Liver (tissue), 9 donors: ENCODE results near the gene ANKRD33. TPM values are rescaled to one million over a fixed set of nuclear protein-coding genes. Genes with fewer than 3 reads are reported as not detected.

Experiments used
- DNase-seq: peaks from one replicate; pipeline ENCODE4 v3.0.0-alpha.2; 2017; ENCODE audit warnings: low spot score
- H3K27ac ChIP-seq, 2 donors: one replicate each; pipeline ENCODE4 v1.7.0; 2013; ENCODE audit warnings: inconsistent platforms in 2 of 2, low read length in 2 of 2, control low read depth in 1 of 2, low read depth in 1 of 2, mild to moderate bottlenecking in 1 of 2
- H3K27me3 ChIP-seq, 4 donors: one replicate each; pipeline versions ENCODE4 v1.6.1 to v1.7.0; 2013; ENCODE audit warnings: low read length in 3 of 4, inconsistent platforms in 1 of 4, mild to moderate bottlenecking in 1 of 4, moderate library complexity in 1 of 4; ENCODE audit not compliant: control insufficient read depth in 4 of 4, insufficient read depth in 4 of 4
- H3K36me3 ChIP-seq, 4 donors: one replicate each; pipeline versions ENCODE4 v1.6.1 to v1.7.0; 2013; ENCODE audit warnings: low read length in 3 of 4, mild to moderate bottlenecking in 3 of 4, low read depth in 1 of 4, moderate library complexity in 1 of 4; ENCODE audit not compliant: control insufficient read depth in 4 of 4, insufficient read depth in 3 of 4
- H3K4me1 ChIP-seq, 4 donors: one replicate each; pipeline versions ENCODE4 v1.6.1 to v1.7.0; 2013; ENCODE audit warnings: low read length in 3 of 4, mild to moderate bottlenecking in 3 of 4, moderate library complexity in 1 of 4; ENCODE audit not compliant: control insufficient read depth in 4 of 4, insufficient read depth in 4 of 4
- H3K4me3 ChIP-seq, 3 donors: one replicate each; pipeline versions ENCODE4 v1.6.1 to v1.7.0; 2013; ENCODE audit warnings: low read length in 3 of 3, control low read depth in 1 of 3, low read depth in 1 of 3, mild to moderate bottlenecking in 1 of 3
- H3K9ac ChIP-seq, 2 donors: one replicate each; pipeline ENCODE4 v1.7.0; 2013; ENCODE audit warnings: low read length in 2 of 2, mild to moderate bottlenecking in 2 of 2, moderate library complexity in 2 of 2, control low read depth in 1 of 2, low read depth in 1 of 2
- H3K9me3 ChIP-seq, 4 donors: one replicate each; pipeline versions ENCODE4 v1.6.1 to v1.7.0; 2013; ENCODE audit warnings: low read length in 3 of 4; ENCODE audit not compliant: control insufficient read depth in 4 of 4
- CTCF ChIP-seq: fragments of 150-350 bp; IDR thresholded peaks from 2 replicates; pipeline ENCODE4 v1.5.1; 2017; ENCODE audit warnings: improper control_type of control experiment, low read depth, low read length; ENCODE audit not compliant: missing input control
- EGR1 ChIP-seq, 2 donors: IDR thresholded peaks; 2 replicates each; pipeline ENCODE4 v1.6.1; 2016 to 2018; ENCODE audit warnings: antibody characterized with exemption in 2 of 2, low read depth in 2 of 2
- FOXA1 ChIP-seq: IDR thresholded peaks from 2 replicates; pipeline ENCODE4 v1.6.1; 2016; ENCODE audit warnings: antibody characterized with exemption
- FOXA2 ChIP-seq: IDR thresholded peaks from 2 replicates; pipeline ENCODE4 v1.6.1; 2016; ENCODE audit warnings: antibody characterized with exemption
- GABPA ChIP-seq, 2 donors: IDR thresholded peaks in 1 of 2; conservative IDR thresholded peaks in 1 of 2; 2 replicates each; pipeline ENCODE4 v1.6.1; 2016; ENCODE audit warnings: antibody characterized with exemption in 2 of 2, mild to moderate bottlenecking in 1 of 2, moderate library complexity in 1 of 2
- HNF4A ChIP-seq, 2 donors: conservative IDR thresholded peaks; 2 replicates each; pipeline ENCODE4 v1.6.1; 2016; ENCODE audit warnings: antibody characterized with exemption in 2 of 2, mild to moderate bottlenecking in 2 of 2
- HNF4G ChIP-seq: IDR thresholded peaks from 2 replicates; pipeline ENCODE4 v1.6.1; 2016; ENCODE audit warnings: antibody characterized with exemption
- JUND ChIP-seq, 2 donors: IDR thresholded peaks; 2 replicates each; pipeline ENCODE4 v1.6.1; 2016; ENCODE audit warnings: antibody characterized with exemption in 2 of 2
- MAX ChIP-seq: IDR thresholded peaks from 2 replicates; pipeline ENCODE4 v1.6.1; 2016; ENCODE audit warnings: antibody characterized with exemption
- NR2F2 ChIP-seq: IDR thresholded peaks from 2 replicates; pipeline ENCODE4 v1.6.1; 2016; ENCODE audit warnings: antibody characterized with exemption
- RAD21 ChIP-seq, 2 donors: IDR thresholded peaks; 2 replicates each; pipeline ENCODE4 v1.6.1; 2016; ENCODE audit warnings: antibody characterized with exemption in 2 of 2, mild to moderate bottlenecking in 2 of 2
- RXRA ChIP-seq, 2 donors: IDR thresholded peaks; 2 replicates each; pipeline ENCODE4 v1.6.1; 2017 to 2018; ENCODE audit warnings: antibody characterized with exemption in 2 of 2, mild to moderate bottlenecking in 1 of 2
- SP1 ChIP-seq: IDR thresholded peaks from 2 replicates; pipeline ENCODE4 v1.6.1; 2018; ENCODE audit warnings: antibody characterized with exemption, mild to moderate bottlenecking
- TAF1 ChIP-seq: conservative IDR thresholded peaks from 2 replicates; pipeline ENCODE4 v1.6.1; 2016; ENCODE audit warnings: antibody characterized with exemption, mild to moderate bottlenecking
- YY1 ChIP-seq: IDR thresholded peaks from 2 replicates; pipeline ENCODE4 v1.6.1; 2016; ENCODE audit warnings: antibody characterized with exemption, mild to moderate bottlenecking
- WGBS: extraction: QIAGEN DNeasy Blood & Tissue Kit; methylation state at CpG from one replicate; pipeline ENCODE4 v1.1.7; 2013; 5-methylcytosine and 5-hydroxymethylcytosine counted together
- polyA plus RNA-seq, 2 donors: library from polyadenylated mRNA; stranded (reverse) in 1 of 2; unstranded in 1 of 2; fragments of 200-250 nt in 1 of 2; fragments of >200 nt in 1 of 2; fragmentation: Nextera tagmentation in 1 of 2; extraction: Ambion mirVana in 1 of 2; gene quantifications; one replicate each; pipeline versions ENCODE4 v1.2.1 to v1.2.3, GENCODE V29; 2013 to 2015
- total RNA-seq, 2 donors: library from RNA; depleted of rRNA; stranded (reverse); fragments of >200 nt; gene quantifications; one replicate each; pipeline ENCODE4 v1.2.3, GENCODE V29; 2014
- TF ChIP-seq, protein P1 (sequence below): IDR thresholded peaks from 2 replicates; pipeline ENCODE4 v1.6.1; 2016; ENCODE audit warnings: antibody characterized with exemption
- TF ChIP-seq, protein P2 (sequence below): IDR thresholded peaks from 2 replicates; pipeline ENCODE4 v1.6.1; 2016; ENCODE audit warnings: antibody characterized with exemption
- TF ChIP-seq, protein P3 (sequence below): IDR thresholded peaks from 2 replicates; pipeline ENCODE4 v1.6.1; 2016; ENCODE audit warnings: antibody characterized with exemption, mild to moderate bottlenecking
- donor health status: healthy.
- donor health status: healthy.
- donor health status: healthy.
- donor health status: healthy.
- donor health status: healthy.

Gene ANKRD33
- total and polyA plus RNA-seq, 4 donors, result not detected

- no peak for DNase-seq
- Histone ChIP-seq H3K4me1 (peaks cover 0 to 3% (median 0%) of the 10 kb centered on the region in 4 donors), H3K9ac (no peak overlapping the region), H3K27ac (no peak overlapping the region), H3K36me3 (no peaks in the 10 kb centered on the region), H3K27me3 (no peaks in the 10 kb centered on the region), H3K4me3 (no peak overlapping the region), H3K9me3 (no peaks in the 10 kb centered on the region)
- TF ChIP-seq EGR1 (IDR thresholded peaks at IDR 0.05; ENCODE audit: low read depth in 2 of 2), result no peak
- TF ChIP-seq GABPA (IDR thresholded peaks at IDR 0.05 in 1 of 2, conservative IDR thresholded peaks at IDR 0.05 in 1 of 2), result no peak
- WGBS, result 76% methylated on average over 9 of the region's 9 CpGs
These were observed 11.0 kb downstream of the ANKRD33 start for GRCh38 chr12:51898937-51899336.

DNA sequence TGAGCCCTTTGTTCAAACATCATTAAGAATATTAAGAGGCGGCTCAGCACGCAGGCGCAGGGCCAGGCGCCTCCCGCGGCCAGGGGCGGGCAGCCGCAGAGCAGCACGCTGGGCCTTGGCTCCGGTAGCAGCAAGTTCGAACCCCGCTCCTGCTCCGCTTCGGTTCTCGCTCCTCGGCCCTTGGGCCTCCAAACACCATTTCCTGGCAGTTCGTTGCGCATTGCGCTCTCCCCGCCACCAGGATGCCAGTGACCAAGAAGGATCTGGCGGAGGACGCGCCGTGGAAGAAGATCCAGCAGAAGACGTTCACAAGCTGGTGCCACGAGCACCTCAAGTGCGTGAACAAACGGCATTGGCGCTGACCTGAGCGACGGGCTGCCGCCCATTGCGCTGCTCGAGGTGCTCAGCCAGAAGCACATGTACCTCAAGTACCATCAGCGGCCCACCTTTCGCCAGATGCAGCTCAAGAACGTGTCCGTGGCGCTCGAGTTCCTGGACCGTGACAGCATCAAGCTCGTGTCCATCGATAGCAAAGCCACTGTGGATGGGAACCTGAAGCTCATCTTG is 12.5 kb downstream of the ANKRD33 start:
- no peak overlapping the region for H3K27ac ChIP-seq
- WGBS, result 96% methylated on average over 43 of the region's 43 CpGs
- TF ChIP-seq EGR1 (IDR thresholded peaks at IDR 0.05; ENCODE audit: low read depth in 2 of 2) (no peak), HNF4G (no peak), JUND (IDR thresholded peaks at IDR 0.05) (no peak), HNF4A (conservative IDR thresholded peaks at IDR 0.05) (no peak), RAD21 (IDR thresholded peaks at IDR 0.05) (no peak), CTCF (no peak), RXRA (IDR thresholded peaks at IDR 0.05) (no peak), FOXA1 (no peak), GABPA (IDR thresholded peaks at IDR 0.05 in 1 of 2, conservative IDR thresholded peaks at IDR 0.05 in 1 of 2) (no peak), YY1 (no peak), MAX (no peak), NR2F2 (no peak), FOXA2 (no peak), SP1 (no peak), TAF1 (no peak)
- TF ChIP-seq, protein P1, sequence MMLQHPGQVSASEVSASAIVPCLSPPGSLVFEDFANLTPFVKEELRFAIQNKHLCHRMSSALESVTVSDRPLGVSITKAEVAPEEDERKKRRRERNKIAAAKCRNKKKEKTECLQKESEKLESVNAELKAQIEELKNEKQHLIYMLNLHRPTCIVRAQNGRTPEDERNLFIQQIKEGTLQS, result no peak
- TF ChIP-seq, protein P2, sequence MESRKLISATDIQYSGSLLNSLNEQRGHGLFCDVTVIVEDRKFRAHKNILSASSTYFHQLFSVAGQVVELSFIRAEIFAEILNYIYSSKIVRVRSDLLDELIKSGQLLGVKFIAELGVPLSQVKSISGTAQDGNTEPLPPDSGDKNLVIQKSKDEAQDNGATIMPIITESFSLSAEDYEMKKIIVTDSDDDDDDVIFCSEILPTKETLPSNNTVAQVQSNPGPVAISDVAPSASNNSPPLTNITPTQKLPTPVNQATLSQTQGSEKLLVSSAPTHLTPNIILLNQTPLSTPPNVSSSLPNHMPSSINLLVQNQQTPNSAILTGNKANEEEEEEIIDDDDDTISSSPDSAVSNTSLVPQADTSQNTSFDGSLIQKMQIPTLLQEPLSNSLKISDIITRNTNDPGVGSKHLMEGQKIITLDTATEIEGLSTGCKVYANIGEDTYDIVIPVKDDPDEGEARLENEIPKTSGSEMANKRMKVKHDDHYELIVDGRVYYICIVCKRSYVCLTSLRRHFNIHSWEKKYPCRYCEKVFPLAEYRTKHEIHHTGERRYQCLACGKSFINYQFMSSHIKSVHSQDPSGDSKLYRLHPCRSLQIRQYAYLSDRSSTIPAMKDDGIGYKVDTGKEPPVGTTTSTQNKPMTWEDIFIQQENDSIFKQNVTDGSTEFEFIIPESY, result no peak
- TF ChIP-seq, protein P3, sequence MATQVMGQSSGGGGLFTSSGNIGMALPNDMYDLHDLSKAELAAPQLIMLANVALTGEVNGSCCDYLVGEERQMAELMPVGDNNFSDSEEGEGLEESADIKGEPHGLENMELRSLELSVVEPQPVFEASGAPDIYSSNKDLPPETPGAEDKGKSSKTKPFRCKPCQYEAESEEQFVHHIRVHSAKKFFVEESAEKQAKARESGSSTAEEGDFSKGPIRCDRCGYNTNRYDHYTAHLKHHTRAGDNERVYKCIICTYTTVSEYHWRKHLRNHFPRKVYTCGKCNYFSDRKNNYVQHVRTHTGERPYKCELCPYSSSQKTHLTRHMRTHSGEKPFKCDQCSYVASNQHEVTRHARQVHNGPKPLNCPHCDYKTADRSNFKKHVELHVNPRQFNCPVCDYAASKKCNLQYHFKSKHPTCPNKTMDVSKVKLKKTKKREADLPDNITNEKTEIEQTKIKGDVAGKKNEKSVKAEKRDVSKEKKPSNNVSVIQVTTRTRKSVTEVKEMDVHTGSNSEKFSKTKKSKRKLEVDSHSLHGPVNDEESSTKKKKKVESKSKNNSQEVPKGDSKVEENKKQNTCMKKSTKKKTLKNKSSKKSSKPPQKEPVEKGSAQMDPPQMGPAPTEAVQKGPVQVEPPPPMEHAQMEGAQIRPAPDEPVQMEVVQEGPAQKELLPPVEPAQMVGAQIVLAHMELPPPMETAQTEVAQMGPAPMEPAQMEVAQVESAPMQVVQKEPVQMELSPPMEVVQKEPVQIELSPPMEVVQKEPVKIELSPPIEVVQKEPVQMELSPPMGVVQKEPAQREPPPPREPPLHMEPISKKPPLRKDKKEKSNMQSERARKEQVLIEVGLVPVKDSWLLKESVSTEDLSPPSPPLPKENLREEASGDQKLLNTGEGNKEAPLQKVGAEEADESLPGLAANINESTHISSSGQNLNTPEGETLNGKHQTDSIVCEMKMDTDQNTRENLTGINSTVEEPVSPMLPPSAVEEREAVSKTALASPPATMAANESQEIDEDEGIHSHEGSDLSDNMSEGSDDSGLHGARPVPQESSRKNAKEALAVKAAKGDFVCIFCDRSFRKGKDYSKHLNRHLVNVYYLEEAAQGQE, result no peak
- no peaks in the 10 kb centered on the region for H3K27me3 ChIP-seq
- H3K4me3 ChIP-seq, result no peak overlapping the region
- no peak overlapping the region for H3K9ac ChIP-seq
- DNase-seq, result no peak
- no peaks in the 10 kb centered on the region for H3K36me3 ChIP-seq
- H3K9me3 ChIP-seq, result no peaks in the 10 kb centered on the region
- H3K4me1 ChIP-seq, result peaks cover 0 to 2% (median 0%) of the 10 kb centered on the region in 4 donors
